ENCODE data around the gene SCRN1.

The SCRN1 gene

DNA sequence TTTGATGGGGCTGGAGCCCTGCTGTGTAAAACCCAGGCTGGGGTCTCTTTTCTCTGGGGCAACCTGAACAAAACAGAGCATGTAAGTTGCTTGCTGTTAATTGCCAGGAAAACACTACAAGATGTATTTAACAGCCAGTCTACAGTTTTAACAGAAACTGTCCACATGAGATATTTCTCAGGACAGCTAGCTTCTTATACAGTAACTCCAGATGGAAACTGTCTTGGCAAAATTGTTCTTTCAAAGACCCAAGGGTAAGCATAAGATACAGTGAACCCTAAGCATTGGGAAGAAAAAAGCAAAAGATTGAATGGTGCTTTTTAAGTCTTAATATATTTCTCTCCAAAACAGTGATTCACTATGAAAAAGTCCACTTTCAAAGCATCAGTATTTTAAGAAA lies 28.9 kb upstream of the SCRN1 start:
- DNase-seq (ENCODE audit: extremely low spot score), result no peak
- CTCF ChIA-PET, result no interaction called here
- POLR2A ChIA-PET, result no interaction called here
- TF ChIP-seq, protein P1, sequence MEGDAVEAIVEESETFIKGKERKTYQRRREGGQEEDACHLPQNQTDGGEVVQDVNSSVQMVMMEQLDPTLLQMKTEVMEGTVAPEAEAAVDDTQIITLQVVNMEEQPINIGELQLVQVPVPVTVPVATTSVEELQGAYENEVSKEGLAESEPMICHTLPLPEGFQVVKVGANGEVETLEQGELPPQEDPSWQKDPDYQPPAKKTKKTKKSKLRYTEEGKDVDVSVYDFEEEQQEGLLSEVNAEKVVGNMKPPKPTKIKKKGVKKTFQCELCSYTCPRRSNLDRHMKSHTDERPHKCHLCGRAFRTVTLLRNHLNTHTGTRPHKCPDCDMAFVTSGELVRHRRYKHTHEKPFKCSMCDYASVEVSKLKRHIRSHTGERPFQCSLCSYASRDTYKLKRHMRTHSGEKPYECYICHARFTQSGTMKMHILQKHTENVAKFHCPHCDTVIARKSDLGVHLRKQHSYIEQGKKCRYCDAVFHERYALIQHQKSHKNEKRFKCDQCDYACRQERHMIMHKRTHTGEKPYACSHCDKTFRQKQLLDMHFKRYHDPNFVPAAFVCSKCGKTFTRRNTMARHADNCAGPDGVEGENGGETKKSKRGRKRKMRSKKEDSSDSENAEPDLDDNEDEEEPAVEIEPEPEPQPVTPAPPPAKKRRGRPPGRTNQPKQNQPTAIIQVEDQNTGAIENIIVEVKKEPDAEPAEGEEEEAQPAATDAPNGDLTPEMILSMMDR (IDR thresholded peaks at IDR 0.05; ENCODE audit: control extremely low read depth, extremely low read depth, low read depth, missing control alignments), result no peak

DNA sequence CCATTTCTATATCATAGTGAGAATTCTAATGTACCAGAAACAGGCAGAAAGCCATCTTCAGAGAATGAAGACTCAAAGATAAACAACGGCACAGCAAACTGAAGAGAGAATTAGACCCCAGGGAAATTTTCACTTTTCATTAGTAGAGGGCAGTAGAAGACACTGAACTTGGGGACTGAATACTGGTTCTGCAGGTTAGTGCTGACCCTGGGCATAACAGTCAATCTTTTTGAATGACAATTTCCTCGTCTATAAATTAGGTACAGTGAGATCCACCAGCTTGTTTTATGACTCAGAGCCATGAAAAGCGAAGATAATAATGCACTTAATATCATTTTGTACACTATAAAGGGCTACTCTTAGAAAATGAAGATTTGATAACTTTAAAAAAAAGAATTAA lies 23.2 kb upstream of the SCRN1 start:
- CTCF ChIA-PET, result no interaction called here

DNA sequence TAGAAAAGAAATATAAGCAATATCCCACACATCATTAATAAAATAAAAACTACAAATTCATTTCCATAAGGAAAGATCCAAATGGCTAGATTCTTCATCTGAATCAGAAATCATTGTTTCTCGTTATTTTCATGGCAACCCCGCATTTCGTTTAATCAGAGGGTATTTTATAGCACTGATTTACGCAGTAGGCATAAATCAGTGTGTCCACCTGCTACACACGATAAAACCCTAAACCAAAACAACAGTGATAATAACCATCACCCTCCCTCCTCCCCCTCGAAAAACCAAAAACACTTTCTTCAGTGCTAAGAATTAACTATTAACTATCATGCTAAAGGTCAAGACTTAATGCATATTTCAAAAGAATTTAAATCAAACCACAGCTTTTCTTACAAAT lies 20.4 kb upstream of the SCRN1 start:
- POLR2A ChIA-PET, result no interaction called here
- DNase-seq (ENCODE audit: extremely low spot score), result no peak
- CTCF ChIA-PET, result no interaction called here
- TF ChIP-seq, protein P1 (IDR thresholded peaks at IDR 0.05; ENCODE audit: control extremely low read depth, extremely low read depth, low read depth, missing control alignments), result no peak

More for the DNA sequence above, 23.2 kb upstream of the SCRN1 start:
- no peak for DNase-seq (ENCODE audit: extremely low spot score)
- POLR2A ChIA-PET, result no interaction called here
- TF ChIP-seq, protein P1 (IDR thresholded peaks at IDR 0.05; ENCODE audit: control extremely low read depth, extremely low read depth, low read depth, missing control alignments), result no peak

DNA sequence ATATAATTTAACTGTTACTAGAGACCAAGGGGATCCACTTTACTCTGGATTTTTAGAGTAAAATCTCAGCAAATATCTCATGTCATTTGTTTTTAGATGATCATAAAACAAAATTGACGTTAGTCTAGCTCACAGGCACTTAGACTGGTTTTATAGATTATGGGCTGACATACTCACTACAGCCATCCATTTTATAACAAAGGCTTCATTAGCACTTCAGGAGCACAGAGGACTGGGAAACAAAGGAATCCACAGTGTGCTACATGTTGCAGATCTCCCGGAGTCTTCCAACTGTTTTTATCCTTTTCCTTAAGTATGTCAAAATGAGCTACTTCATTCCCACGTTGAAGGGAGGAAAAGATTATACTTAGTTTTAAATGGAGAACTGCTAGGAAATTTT lies 15.9 kb upstream of the SCRN1 start:
- TF ChIP-seq, protein P1 (IDR thresholded peaks at IDR 0.05; ENCODE audit: control extremely low read depth, extremely low read depth, low read depth, missing control alignments), result no peak
- DNase-seq (ENCODE audit: extremely low spot score), result no peak
- ChIA-PET POLR2A (no interaction called here), CTCF (interaction anchor here (0.6 to 1.6 kb wide), 3 partner anchors 12 to 20 kb away, joined by 3 to 4 read pairs (median 4); no protein-coding TSS in a partner anchor)

DNA sequence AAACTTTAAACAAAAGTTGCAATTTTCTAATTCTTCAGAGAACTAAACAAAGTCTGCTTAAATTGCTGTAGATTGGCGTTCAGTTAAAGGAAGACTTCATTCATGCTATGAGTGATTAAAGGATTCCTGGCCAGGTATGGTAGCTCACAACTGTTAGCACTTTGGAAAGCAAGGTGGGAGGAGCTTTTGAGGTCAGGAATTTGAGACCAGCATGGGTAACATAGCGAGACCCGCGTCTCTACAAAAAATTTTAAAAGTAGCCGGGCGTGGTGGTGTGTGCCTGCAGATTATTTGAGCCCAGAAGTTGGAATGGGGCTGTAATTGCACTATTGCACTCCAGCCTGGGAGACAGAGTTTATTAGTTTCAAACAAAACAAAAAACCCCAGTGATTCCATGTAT lies 13.5 kb upstream of the SCRN1 start:
- POLR2A ChIA-PET, result no interaction called here
- TF ChIP-seq, protein P1 (IDR thresholded peaks at IDR 0.05; ENCODE audit: control extremely low read depth, extremely low read depth, low read depth, missing control alignments), result no peak
- CTCF ChIA-PET, result no interaction called here
- DNase-seq (ENCODE audit: extremely low spot score), result no peak

DNA sequence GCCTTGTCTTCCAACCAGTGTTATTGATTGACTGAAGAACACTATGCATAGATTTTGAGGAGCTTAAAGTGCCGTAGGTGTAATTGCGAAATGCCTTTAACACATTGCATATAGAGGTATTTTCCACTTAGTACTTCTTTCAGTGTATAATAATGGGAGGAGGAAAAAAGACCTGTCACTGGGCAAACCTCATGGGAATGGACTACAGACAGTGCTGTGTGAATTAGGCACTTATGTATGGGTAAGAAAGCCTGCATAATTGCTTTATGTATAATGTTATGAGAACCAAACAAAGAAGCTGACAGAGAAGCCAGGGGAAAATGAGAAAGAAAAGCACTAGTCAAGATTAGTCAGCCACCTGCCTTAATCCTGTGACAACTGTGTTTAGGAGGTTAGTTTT lies 12.4 kb upstream of the SCRN1 start:
- ChIA-PET POLR2A (no interaction called here), CTCF (no interaction called here)
- DNase-seq (ENCODE audit: extremely low spot score), result no peak
- TF ChIP-seq, protein P1 (IDR thresholded peaks at IDR 0.05; ENCODE audit: control extremely low read depth, extremely low read depth, low read depth, missing control alignments), result no peak

DNA sequence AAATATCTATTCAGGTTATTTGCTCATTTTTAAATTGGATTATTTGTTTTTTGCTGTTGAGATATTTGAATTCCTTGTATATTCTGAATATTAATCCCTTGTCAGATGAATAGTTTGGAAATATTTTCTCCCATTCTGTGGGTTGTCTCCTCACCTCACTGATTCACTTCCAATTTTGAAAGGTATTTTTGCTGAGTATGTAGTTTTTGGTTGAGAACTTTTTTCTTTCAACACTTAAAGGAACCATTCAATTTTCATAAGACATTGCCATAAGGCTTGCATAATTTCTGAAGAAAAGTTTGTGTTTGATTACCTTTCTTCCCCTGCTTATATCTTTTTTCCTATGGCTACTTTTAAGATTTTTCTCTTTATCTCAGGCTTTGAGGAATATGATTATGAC lies 8.9 kb upstream of the SCRN1 start:
- ChIA-PET CTCF (no interaction called here), POLR2A (no interaction called here)
- TF ChIP-seq, protein P1 (IDR thresholded peaks at IDR 0.05; ENCODE audit: control extremely low read depth, extremely low read depth, low read depth, missing control alignments), result no peak
- no peak for DNase-seq (ENCODE audit: extremely low spot score)

All from GM10248 (cell line).